ENCODE data around the gene ENTPD2.
"Not testable (repeated sequence)": the region's sequence is repeated elsewhere in the genome, so short reads cannot be mapped to it uniquely, and the experiment has no call there.

The ENTPD2 gene

DNA sequence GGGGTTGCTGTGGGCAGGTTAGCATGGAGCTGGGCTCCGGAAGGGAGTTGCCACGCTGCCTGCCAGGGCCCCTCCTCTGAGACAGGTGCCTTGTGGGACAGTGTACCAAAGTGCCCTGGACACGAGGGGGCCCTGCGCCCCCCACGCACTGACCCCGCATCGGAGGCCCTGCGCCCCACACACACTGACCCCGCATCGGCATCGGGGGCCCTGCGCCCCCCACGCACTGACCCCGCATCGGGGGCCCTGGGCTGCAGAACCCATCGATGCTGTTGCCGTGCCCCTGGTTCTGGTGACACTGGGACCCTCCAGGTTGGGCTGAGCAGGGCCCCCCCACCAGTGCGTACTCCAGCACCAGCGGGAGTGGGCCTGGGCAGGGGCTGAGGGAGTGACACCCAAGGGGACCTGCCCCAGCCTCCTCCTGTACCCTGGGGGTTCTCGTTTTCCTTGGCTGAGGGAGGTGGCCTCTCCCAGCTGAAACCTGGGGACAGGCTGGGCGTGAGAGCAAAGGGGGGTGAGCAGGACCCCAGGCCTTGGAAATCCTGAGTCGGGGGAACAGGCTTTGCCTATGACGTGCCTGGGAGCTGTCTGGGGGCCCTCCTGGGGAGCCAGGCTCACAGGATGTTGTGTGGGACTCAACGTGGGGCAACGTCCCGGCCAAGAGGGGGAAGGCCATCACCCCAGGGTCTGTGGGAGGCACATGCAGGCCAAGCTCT is 9.6 kb upstream of the ENTPD2 start:
- no peak for DNase-seq

DNA sequence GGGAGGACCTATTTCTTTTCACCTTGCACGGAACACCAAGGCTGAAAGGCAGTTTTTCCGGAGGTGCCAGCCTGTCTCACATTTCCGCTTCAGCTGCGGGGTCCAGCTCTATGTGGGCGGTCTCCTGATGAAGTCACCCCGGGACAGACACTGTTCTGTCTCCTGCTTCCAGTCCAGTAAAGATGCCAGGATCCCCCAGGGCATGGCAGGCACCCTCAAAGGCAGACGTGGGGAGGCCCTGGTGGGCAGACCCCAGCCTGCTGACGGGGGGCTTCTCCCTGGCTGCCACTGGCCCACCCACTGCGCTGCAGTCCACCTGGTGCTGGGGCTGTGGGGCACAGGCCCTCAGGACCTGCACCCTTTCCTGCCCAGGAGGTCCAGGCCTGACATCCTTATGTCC is 8.9 kb upstream of the ENTPD2 start:
- DNase-seq = not testable (repeated sequence)

GRCh38 chr9:137062384-137062783 is 8.5 kb upstream of the ENTPD2 start:
- no peak for DNase-seq

DNA sequence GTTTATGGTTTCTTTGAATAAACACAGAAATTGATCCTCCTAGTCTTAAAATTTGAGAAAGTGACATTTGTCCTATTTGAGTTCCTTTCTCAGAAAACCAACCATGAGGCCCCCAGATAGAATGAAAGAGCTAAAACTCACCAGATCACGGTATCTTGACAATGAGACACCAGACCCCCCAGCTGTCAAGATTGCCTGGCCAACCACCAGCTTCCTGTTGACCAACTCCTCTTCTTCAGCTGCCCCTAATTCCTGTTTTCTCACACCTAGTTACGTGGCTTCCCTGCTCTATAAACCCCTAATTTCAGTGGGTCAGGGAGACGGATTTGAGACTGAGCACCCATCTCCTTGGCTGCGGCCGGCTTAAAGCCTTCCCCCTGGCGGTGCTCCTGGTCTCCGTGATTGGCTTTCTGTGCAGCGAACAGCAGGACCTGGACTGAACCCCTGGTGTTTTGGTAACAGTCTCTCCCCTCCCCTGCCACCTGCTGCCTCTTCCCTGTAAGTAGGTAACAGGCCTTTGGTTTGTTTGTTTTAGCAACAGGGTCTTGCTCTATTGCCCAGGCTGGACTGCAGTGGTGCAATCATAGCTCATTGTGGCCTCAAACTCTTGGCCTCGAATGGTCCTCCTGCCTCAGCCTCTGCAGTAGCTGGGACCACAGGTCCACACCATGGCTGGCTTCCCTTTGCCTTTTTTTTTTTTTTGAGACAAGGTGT is 4.8 kb upstream of the ENTPD2 start:
- no peak for DNase-seq

DNA sequence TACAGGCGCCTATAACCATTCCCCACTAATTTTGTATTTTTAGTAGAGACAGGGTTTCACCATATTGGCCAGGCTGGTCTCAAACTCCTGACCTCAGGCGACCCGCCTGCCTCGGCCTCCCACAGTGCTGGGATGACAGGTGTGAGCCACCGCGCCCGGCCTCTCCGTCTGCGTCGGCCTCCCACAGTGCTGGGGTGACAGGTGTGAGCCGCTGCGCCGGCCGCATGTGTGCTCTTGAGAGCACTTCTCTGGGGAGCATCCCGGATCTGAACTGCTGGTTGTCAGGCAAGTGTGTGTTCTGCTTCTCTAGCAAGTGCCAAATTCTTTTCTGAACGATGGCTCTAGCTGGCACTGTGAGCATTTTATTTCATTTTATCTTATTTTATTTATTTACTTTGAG is 3.7 kb upstream of the ENTPD2 start:
- DNase-seq = no peak

- DNase-seq = no peak
These were observed 3.0 kb upstream of the ENTPD2 start for GRCh38 chr9:137056739-137057415.

DNA sequence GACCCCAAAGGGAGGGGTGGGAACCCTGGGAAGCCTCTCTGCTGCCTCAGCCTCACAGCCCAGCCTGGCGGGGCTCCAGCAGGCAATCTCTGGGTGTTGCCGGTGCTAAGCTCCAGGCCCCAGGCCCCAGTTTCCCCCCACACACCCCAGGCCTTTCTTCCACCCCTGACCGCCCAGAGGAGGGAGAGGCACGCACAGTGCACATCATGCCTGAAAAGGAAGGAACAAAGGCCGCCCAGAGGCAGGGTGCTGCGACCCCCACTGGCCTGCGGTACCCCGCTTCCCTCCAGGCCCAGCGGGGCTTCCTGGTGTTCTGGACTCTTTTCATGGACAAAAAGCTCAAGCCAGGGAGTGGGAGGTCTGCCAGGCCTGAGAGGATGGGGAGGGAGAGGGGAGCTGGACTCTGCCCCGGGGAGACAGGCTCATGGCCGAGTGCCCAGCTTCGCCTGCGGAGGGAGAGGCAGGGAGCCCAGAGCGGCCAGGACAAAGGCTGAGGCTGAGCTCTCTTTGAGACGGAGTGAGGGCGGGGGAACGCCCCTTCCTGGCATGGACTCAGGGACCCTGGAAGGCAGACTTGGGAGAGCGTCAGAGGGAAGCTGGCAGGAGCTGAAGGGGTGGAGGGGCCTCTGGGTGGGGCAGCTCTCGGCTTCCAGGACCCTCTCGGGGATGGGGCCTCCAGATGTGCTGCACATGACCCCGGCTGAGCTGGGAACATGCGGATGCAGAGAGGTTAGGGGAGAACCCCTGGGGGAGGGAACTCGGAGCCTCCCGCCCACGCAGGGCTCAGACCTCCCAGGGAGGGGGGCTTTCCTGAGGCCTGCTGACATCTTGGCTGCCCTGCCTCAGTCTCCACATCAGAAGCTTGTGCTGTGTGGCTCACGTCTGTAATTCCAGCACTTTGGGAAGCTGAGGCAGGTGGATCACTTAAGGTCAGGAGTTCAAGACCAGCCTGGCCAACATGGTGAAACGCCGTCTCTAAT is 1.8 kb upstream of the ENTPD2 start:
- DNase-seq = no peak

DNA sequence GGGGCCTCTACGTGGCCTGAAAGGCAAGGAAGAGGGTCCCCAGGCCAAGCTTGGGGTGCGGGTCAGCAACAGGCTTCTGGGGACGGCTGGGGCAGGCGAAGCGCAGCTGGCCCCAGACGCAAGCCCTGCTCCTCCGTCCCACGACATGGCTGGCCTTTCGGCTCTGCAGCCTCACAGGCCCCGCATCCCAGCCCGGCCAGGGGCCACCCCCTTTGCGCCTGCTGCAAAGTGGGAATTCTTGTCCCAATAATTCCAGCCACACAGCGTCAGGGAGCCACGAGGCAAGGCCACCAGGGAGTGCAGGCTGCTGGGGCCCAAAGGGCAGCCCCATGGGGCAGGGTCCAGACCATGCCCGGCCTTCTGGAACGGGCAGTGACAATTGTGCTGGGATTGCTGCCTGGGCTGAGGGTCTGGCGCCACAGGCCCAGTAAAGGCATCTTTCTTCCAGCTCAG is 1.1 kb upstream of the ENTPD2 start:
- DNase-seq = no peak

DNA sequence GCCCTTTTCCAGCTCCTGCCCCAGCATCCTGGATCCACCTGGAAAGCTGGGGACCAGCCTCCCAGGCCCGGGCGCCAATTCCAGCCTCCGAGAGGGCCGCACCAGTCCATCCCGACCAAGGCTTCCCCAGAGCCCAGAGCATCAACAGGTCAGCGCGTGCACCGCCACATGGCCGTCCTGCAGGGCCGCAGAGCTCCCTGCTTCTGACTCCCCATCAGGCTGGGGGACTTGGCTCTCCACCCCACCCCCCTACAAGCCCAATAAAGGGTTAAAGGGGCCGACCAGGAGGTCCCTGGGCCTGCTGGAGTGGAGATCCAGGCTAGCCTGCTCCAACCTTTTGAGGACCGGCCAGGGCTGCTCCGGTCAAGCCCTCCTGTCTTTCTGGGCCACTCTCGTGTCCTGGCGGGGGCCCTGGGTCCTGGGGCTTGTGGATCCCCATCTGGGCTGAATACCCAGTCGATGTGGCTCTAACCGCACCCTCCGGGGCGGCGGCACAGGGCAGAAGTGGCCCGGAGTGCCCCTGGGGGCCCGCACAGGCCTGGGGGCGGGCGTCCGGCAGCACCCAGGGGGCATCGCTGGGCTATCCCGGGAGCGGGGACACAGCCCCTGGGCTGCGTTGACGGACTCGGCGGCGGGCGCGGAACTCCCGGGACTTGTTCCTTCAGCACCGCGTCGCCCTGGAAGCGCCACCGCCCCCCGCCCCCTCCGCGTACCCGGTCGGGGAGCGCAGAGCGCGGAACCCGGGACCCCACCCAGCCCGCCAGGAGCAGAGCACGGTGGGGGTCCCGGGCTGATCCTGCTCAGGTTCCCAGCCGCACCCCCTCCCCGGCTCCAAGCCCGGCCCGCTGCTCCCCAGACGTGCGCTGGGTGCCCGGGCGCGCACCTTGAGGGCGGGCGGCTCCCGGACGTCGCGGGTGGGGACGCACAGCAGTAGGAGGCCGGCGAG is 590 bp downstream of the ENTPD2 start:
- no peak for DNase-seq

DNA sequence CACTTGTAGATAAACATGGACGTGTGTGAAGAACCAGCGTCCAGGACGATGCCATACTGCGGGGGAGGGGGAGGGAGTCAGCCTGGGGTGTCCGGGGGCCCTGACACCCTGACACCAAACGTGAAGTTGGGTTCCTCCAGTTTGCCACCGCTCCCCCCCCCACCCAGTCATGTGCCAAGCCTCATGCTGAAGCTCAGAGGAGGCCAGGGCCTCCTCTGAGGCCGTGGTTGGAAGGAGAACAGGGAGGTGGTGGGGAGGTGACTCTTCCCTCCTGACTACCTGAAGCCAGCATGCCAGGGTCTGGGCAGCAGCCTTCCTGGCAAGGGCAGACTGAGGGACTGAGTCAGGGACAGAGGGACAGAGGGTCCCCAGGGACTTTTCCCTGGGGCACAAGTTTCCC is 1.6 kb downstream of the ENTPD2 start:
- DNase-seq = no peak

- no peak for DNase-seq
These were observed 2.6 kb downstream of the ENTPD2 start for GRCh38 chr9:137051145-137051724.

GRCh38 chr9:137050570-137050969 is 3.3 kb downstream of the ENTPD2 start:
- no peak for DNase-seq

DNA sequence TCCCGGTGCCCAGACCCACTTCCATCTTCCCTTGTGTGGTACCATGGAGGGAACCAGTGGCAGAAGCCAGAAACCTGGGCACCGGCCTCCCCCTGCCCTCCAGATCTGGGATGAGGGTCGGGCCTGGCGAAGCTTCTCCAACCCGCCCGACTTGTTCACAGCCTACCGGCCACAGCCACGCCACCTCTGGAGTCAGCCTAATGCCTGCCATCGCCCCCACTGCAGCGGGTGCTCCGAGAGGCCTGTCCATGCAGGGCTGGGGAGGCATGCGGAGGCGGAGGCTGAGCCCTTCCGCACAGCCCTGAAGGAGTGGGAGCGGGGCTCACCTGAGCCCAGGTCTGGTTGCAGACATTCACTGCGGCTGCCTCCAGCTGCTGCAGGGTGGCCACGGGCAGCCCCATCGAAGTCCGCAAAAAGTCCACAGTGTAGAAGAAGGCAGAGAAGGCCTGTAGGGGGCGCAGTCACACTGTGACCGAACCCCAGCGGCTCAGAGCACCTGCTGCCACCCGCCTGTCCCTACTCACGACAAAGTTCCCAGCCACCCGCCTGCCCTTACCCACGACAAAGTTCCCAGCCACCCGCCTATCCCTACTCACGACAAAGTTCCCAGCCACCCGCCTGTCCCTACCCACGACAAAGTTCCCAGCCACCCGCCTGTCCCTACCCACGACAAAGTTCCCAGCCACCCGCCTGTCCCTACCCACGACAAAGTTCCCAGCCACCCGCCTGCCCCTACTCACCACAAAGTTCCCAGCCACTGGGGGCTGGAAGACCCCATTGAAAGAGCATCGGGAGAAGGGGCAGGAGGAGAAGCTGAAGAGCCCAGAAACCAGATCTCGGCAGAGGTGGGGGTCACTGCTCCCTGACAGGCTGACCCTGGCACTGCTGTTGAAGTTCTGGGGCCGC is 4.1 kb downstream of the ENTPD2 start:
- peak; percentile 33 for DNase-seq

DNA sequence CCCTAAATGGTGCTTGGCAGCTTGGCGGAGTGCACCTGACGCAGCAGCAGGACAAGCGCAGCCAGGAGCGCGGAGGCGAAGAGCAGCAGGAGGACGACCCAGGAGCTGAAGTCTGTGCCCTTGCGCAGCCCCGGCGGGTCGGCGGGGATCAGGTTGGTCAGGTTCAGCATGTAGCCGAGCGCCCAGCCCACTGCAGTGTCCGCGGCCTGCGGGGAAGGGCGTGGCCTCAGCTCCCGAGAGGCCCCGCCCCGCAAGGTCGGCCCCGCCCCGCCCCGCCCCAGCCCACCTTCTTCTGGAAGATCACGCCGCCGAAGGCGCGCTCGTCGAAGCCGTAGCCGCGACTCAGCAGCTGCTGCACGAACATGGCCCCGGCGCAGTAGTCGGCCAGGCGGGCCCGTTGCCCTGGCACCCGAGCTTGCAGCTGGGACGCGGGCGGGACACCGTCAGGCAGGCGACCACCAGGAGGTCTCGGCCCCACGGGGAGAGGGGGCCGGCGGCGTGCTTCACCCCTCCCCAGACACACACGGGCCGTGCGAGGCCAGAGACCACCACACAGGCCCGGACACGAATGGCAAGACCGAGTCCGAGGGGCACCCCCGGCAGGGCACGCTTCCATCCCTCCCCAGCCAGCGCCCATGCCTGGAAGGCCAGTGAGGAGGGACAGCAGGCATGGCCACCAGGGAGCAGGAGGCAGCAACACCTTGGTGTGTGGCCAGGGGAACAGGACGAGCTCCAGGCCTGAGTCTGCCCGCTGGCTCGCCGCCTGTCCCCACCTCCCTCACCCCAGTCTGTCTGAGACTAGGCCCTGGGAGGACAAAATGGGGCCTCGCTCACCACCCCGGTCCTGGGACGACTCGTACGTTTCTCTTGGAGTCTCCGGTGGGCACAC is 5.0 kb downstream of the ENTPD2 start:
- DNase-seq = no peak

- DNase-seq = peak; percentile 61
These were observed 7.6 kb downstream of the ENTPD2 start, which contains the start of gene NPDC1 for GRCh38 chr9:137046088-137046787. NPDC1 (minus strand) TSS chr9:137046177; CDS start chr9:137045989, 188 bp downstream.

- no peak for DNase-seq
These were observed 8.4 kb downstream of the ENTPD2 start for GRCh38 chr9:137045294-137046087.

- no peak for DNase-seq
These were observed 9.2 kb downstream of the ENTPD2 start for GRCh38 chr9:137044502-137045177.
